NCI-H345 treated with DMSO at 0.1 percent for 48 hours (cell line): ENCODE data around the gene SLC10A3.

Experiments
- DNase-seq: peaks from one replicate; lab custom pipeline; 2025; ENCODE audit not compliant: unreplicated experiment; lab: John Stamatoyannopoulos, UW

The SLC10A3 gene, protein sequence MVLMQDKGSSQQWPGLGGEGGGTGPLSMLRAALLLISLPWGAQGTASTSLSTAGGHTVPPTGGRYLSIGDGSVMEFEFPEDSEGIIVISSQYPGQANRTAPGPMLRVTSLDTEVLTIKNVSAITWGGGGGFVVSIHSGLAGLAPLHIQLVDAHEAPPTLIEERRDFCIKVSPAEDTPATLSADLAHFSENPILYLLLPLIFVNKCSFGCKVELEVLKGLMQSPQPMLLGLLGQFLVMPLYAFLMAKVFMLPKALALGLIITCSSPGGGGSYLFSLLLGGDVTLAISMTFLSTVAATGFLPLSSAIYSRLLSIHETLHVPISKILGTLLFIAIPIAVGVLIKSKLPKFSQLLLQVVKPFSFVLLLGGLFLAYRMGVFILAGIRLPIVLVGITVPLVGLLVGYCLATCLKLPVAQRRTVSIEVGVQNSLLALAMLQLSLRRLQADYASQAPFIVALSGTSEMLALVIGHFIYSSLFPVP

DNA sequence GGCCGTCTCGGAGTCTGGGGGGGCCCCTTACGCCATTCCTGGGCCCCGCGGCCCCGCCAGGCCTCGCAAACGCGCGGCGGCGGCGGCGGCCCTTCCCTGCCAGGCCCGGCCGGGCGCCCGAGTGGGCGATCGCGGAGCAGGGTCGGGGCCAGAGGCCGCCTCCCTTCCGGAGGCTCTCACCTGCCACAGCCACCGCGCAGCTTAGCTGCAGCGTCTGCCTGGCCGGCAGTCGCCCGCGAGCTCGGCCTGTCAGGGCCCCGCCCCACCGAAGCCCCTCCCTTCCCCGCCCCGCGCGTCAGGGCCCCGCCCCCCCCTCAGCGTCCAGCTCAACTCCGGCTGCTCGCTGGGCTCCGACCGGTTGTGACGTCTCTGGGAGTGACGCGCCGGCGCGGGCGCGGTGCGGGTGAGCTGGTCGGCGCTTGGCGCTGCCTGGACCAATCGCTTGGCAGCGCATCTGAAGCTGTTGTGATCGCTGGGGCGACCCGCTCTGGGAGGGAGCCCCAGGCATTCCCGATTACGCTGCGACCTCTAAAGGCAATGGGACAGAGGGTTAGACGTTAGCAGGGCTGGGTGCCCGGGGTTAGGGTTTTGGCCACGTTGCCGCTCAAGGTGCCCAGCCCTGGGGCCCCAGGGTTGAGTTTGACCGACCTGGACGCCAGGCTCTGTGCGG, at the start of gene SLC10A3:
SLC10A3 (minus strand) TSS at position 216 of the 670 bp plus-strand sequence. CDS start 1,689 bp downstream, outside the sequence.
- DNase-seq = peak; percentile 65

DNA sequence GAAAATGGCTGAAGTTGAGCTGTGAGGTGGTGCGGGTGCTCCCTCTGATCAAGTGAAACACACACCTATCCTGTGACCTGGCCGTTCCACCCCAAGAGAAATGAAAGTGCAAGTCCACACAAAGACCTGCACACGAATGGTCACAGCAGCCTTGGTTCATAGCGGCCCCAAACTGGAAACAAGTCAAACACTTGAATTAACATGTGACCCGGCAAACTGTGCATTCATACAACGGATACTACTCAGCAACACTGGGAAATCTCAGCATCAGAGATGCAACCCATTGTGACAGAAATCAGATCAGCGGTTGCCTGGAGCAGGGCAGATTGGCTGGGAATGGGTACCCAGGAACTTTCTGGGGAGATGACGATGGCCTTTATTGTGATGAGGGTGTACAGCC, 48.6 kb upstream of the SLC10A3 start:
- DNase-seq = no peak

DNA sequence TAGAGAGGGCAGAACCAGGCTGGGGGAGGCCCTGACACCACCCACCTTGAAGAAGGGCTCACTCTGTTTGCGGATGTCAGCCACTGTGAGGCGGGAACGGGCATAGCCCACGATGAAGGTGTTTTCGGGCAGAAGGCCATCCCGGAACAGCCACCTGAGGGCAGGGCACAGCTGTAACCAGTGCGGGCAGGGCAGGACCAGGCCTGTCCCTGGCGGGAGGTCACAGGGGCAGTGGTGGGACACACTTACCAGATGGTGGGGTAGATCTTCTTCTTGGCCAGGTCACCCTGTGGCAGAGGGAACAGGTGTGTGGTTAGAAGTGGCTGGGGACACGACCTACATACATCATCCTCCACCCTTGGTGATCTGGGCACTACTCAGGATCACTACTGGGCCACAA, 45.5 kb upstream of the SLC10A3 start:
- DNase-seq = no peak

DNA sequence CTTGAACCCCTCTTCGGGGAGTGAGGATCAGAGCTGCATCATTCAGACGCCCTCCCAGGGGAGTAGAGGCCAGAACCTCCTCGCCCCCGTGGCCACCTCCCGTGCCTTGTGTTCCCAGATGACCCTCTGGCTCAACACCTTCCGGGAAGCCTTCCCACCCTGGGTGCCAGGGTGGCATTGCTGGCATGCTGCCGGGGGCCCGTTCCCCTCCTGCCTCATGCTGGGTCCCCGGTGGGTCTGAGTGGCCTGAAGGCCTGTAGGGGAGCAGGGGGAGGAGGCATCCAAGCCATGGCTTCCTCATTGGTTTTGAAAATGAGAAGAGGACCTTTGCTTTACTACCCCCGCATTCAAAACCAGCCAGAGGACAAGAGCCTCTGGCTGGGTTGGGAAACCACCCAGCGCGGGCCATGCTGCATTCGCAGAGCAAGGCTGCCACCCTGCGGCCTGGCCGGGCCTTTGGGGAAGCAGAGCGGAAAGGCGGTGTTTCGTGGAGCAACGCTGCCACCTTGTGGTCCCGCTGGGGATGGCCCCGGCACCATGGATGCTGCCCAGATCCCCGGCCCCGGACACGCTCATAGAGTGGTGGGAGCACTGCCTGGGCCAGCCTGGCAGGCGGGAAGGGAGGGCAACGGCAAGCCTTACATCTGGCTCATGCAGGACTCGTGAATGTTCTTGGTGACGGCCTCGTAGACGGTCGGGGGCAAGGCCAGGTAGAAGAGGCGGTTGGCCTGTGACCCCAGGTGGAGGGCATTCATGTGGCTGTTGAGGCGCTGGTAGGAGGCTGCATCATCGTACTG, 44.3 kb upstream of the SLC10A3 start:
- peak; percentile 61 for DNase-seq

DNA sequence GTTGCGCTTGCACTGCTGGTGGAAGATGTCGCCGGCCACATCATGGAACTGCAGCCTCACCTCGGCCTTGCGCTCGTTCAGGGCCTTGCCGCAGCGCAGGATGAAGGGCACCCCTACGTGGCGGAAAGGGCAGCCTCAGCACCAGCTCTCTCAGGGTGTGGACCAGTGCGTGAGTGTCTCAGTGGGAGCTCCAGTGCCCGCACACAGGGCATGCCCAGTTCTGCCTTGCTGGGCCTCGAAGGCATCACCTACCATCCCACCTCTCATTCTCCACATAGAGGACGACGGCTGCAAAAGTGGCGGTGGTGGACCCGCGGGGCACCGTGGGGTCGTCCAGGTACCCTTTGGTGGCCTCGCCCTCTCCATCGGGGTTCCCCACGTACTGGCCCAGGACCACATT, 42.3 kb upstream of the SLC10A3 start:
- no peak for DNase-seq

DNA sequence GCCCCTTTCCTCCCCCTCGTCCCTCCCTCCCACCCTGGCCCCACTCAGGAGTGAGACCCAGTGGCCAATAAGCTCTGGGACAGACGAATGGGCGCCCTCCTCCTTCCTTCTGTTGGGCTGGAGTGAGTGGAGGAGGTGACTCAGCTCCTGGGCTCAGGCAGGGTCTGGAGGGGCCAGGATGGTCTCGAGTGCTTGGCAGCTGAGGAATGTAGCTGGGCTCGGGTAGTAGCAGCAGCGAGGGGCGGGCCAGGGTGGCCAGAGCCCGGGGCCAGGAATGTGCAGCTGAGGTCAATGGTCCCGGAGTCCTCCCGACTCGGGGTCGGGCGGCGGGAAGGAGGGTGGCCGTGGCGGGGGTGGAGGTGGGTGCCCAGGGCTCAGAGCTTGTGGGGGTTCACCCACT, 41.2 kb upstream of the SLC10A3 start:
- no peak for DNase-seq

DNA sequence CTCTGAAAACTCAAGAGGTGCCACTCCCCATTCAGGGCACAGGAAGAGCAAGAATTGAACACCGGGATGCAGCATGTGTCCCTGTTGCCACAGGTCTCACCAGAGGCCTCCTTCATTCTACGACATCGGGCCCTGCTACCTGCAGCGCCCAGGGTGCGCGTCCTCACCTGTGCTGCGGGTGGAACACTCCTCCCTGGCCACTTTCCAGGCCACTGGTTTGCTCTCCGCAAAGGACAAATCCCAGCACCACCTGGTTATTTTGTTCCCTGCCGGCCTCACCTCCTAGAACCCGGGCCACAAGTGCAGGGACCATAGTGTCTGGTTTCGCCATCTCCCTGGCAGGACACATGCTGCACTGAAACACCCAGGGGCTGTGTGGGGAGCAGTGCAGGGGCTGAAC, 39.9 kb upstream of the SLC10A3 start:
- no peak for DNase-seq

DNA sequence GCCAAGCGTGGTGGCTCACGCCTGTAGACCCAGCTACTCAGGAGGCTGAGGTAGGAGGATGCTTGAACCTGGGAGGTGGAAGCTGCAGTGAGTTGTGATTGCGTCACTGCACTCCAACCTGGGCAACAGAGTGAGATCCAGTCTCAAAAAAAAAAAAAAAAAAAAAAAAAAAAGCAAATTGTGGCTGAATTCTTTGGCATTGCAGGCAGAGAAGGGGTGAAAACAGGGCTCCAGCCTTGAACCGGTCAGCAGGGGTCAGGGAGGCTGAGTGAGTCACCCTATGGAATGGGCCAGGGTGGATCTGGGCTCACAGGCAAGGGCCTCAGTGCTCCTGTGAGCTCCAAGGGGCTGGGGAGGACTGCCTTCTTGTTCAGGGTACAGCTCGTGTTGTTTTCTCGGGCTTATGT, 38.8 kb upstream of the SLC10A3 start:
- no peak for DNase-seq

DNA sequence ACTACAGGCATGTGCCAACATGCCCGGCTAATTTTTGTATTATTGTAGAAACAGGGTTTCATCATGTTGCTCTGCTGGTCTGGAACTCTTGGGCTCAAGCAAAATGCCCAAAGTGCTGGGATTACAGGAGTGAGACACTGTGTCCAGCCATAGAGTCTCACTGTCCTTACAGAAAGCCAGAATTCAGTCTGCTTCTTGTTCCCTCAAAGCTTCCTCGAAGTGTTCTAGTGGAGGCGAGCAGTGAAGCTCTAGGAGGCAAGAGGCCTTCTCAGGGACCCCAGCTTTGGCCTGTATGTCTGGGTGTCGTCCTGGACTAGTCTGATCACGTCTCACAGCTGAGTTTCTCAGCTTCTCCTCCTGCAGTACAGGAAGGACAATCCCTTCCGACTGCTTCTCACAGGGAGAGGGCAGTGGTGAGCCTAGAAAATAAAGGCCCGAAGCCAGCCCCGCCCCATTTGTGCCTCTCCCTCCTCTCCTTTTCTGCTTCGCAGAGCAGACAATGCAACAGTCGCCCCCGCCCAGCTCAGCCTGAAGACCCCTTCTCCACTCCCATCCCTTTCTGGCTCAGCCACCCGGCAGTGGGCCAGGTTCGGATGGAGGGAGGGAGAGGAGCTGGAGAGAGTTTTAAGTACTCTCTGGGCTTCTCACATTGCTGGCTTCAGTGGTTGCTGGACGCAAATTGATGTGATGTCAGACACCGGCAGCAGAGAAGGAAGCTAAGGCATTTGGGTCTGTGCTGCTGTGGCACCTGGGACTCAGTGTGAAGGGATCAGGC, 36.7 kb upstream of the SLC10A3 start:
- DNase-seq = peak; percentile 39

DNA sequence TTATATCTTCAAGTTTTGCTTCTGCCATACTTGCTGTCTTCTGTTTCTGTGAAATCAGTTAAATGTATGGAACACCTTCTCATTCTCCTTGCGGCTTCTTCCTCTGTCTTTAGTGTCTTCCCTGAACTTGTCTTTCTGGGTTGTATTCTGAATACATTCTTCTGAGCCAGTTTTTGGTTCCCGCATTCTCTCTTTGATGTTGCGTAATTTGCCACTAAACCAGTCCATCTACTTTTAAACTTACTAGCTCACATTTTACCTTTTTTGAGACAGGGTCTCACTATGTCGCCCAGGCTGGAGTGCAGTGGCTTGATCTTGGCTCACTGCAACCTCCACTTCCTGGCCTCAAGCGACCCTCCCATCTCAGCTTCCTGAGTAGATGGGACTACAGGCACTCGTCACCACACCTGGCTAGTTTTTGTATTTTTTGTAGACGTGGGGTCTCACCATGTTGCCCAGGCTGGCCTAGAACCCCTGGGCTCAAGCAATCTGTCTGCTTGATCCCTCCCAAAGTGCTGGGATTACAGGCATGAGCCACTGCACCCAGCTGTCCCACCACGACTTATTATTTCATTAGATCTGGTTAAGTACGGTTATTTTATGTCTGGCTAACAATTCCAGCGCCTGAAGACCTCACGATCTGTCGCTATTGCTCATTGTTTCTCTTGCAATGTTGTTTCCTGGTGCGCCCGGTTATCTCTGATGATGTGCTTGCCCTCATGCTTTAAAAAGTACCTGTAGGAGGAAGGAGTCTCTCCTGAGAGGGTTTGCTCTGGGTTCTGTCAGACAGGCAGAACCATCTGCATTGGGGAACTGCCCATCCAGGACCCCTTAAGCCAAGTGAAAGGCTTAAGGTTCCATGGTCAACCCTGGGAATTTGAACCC, 35.4 kb upstream of the SLC10A3 start:
- DNase-seq = no peak

DNA sequence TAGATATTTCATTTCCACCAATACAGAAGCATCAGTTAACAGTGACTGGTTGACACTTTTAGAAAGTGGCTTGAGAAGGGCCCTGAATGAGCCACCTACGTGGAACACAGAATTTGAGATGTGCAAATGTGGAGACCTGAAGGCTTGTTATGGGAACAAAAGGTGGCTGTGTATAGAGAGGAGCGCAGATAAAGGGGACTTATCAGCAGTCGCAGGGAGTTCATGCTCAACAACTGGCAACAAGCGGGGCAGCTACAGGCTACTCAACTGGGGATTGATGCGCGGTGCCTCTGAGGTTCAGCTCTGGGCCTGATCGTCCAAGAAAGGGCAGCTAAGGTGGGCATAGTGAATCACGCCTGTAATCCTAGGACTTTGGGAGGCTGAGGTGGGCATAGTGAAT, 29.0 kb upstream of the SLC10A3 start:
- DNase-seq = no peak

DNA sequence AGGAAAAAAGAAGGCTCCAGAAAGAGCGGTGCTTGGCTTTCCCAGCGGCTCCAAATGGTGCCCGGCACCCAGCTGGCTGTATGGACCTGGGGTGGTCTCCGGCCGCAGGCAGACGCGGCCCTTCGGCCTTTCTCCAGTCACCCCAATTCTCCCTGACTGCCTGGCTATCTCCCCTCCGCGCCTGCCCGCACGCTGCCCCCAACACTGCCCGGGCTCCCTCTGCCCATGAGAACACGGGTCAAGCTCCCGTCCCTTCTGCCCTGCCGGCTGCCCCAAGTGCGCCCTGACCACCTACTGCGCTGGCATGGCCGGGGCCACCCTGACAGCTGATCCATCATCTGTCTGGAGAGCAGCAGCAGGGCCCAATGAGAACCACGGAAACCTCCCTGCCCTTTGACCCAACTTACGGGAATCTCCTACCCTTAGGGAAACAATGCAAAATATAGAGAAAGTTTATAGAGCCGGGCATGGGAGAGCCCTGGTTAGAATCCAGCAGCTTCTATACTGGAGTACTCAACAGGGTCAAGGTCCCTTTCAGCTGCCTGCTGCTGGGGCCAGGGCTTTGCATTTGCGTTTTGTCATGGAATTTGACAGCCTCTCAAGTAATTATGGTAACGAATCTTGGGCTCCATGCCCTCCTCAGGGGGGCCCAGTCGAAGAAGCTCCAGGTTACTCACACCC, 26.8 kb upstream of the SLC10A3 start:
- no peak for DNase-seq

DNA sequence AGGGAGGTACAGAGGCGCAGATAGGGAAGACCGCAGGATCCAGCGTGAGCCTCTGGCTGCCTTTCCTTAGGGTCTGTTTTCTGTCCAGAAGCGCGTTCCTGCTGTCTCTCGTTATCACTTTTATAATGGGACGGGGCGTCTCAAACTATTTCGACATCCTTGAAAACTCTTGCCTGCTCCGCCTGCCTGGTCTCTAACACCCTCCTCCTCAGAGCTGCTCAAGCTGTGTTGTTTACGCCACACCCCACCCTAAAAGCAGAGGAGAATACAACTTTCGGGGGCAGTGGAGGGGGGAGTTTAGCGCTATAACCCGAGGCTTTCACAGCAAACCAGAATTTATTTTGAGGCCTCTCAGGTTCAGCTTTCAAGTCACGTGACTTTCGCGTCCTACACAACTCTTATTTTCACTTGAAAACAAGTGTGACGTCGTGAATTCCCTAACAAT, 26.2 kb upstream of the SLC10A3 start:
- no peak for DNase-seq

DNA sequence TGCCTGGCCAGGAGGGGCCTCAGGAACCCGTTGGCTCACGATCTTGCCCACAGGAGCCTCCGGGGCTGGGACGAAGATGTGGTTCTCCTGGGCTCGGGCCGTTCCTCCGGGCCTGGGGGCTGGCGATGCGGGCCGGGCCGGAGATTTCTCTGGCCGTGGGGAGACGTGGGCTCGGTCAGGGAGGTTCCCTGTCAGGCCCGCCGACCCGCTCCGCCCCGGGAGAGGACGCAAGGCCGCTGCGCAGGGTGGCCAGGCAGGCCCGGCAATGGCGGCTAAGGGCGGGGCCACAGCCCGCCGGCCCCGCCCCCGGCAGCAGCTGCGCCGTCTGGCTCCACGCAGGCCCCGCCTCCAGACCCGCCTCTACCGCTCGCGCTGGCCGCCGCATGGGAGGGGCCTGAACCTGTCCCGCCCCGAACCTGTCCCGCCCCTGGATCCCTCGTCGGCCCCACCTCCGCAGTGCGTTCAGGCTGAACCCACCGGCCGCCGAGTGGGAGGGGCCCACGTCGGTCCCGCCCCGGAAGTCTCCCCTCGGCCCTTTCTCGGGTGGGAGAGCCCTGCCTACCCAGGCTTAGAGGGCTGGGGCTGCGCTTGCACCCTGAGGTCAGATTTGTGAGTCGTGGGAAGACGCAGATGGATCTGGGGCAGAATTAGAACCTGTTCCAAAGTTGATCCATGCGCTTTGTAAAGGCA, 25.7 kb upstream of the SLC10A3 start, which contains the start of gene FAM3A:
FAM3A (minus strand) TSS at position 267 of the 690 bp plus-strand sequence. CDS start 460 bp downstream, outside the sequence.
- peak; percentile 77 for DNase-seq

DNA sequence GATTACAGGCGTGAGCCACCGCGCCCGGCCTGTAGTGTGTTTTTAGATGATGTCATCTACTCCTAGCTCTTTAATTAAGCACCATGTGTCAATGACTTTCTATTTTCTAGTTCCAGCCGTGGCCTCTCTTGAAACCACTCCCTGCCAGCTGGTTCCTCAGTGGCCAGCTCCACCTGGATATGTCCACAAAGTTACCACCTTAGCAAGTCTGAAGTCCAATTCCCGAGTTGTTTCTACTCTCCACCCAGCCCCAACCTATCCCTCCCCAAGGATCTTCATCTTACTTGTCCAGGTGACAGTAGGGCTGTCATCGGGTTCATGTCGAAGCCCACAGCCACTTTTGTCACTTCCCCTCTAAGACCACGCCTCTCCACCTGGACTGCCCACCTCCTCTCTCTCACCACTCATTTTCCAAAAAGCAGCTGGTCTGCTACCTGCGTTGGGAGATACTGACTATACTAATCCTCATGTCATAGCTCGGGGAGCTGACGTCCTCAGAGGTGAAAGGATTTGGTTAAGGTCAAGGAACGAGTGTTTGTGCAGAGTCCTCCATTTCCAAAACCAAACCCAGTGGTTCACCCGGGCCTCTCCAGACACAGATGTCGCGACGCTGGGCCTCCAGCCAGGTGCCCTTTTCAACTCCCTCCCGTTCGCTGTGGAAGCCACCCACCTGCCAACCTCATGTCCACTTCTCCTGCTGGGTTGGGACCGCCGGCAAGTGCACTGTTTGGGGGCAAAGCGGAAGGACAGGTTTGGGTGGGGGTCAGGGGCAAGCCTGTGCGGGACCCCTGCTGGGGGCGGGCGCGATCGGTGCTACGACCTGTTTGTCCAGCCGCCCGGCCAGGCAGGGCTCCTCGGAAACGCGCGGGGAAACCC, 24.9 kb upstream of the SLC10A3 start:
- peak; percentile 6 for DNase-seq

DNA sequence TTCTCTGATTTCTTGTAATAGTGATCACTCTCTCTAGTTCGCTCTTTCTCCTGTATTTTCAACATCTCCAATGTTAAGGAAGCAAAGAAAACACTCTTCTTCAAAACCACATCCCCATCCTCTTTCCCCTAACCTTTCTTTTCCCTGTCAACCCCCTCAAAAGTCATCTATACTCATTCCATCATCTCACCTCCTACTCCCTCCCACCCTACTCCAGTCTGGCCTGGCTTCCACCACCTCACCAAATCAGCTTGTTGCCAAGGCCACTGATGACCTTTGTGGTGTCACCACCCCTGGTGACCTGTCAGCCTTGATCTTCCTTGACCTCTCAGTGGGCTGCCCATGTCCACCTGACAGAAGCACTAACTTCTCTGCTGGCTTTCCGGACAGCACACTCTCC, 23.3 kb upstream of the SLC10A3 start:
- no peak for DNase-seq

DNA sequence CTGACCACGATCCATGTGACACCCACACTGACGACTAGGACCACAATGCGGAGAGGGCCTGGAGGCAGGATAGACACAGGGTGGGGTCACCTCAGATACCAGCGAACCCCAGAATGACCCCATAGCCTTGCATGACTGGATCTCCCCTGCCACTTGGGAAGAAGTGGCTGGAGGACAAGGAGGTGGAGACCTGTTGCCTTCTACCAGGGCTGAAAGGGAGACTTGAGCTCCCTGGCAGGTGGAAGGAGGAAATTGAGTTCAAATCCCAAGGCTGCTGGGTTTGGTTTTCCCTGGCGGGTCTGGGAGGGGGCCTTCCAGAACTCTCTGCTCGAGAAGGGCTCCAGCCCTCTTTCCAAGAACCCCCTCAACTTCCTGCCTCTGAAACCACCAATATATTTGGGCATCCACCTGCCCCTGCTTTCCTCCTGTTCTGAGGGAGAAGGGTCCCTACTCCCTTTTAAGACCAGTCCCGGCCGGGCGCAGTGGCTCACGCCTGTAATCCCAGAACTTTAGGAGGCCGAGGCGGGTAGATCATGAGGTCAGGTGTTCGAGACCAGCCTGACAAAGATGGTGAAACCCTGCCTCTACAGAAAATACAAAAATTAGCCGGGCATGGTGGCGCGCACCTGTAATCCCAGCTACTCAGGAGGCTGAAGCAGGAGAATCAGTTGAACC, 22.6 kb upstream of the SLC10A3 start:
- no peak for DNase-seq
